Fibroblast of lung (primary cell): Measurements from ENCODE around the gene SLC9A8. TPM values are rescaled to one million over a fixed set of nuclear protein-coding genes. Genes with fewer than 3 reads are reported as not detected.

Source experiments
- DNase-seq, 2 donors: peaks; one replicate each; pipeline versions ENCODE4 v3.0.0 to v3.0.0-alpha.2; 2010; ENCODE audit warnings: low read depth in 2 of 2
- H2AFZ ChIP-seq: 2 replicates; pipeline ENCODE4 v1.5.1; 2012; ENCODE audit warnings: low read length, control low read depth, inconsistent platforms
- H3K27ac ChIP-seq: 2 replicates; pipeline ENCODE4 v1.5.1; 2011; ENCODE audit warnings: low read length, control low read depth; ENCODE audit not compliant: insufficient read depth
- H3K27me3 ChIP-seq: 2 replicates; pipeline ENCODE4 v1.5.1; 2011; ENCODE audit warnings: mild to moderate bottlenecking, low read length; ENCODE audit not compliant: control insufficient read depth, insufficient read depth
- H3K36me3 ChIP-seq: 2 replicates; pipeline ENCODE4 v1.5.1; 2011; ENCODE audit warnings: low read length; ENCODE audit not compliant: control insufficient read depth, insufficient read depth
- H3K4me1 ChIP-seq: 2 replicates; pipeline ENCODE4 v1.5.1; 2011; ENCODE audit warnings: low read length; ENCODE audit not compliant: control insufficient read depth, insufficient read depth; ENCODE audit errors: extremely low read depth
- H3K4me2 ChIP-seq: 2 replicates; pipeline ENCODE4 v1.5.1; 2011; ENCODE audit warnings: low read length, control low read depth; ENCODE audit not compliant: insufficient read depth; ENCODE audit errors: extremely low read depth
- H3K4me3 ChIP-seq, 4 experiments: fragments of 200-600 bp in 1 of 4; sonication (generic) in 1 of 4; replicated peaks in 1 of 4; 2 replicates each; pipeline ENCODE4 v1.5.1; 2011 to 2016; ENCODE audit warnings: low read length in 4 of 4, low read depth in 3 of 4, mild to moderate bottlenecking in 3 of 4, control low read depth in 2 of 4, inconsistent platforms in 1 of 4, mixed read lengths in 1 of 4; ENCODE audit not compliant: insufficient read depth in 1 of 4; ENCODE audit errors: control extremely low read depth in 1 of 4
- H3K79me2 ChIP-seq: 2 replicates; pipeline ENCODE4 v1.5.1; 2012; ENCODE audit warnings: mild to moderate bottlenecking, low read length, inconsistent platforms; ENCODE audit not compliant: control insufficient read depth, insufficient read depth
- H3K9ac ChIP-seq: 2 replicates; pipeline ENCODE4 v1.5.1; 2011; ENCODE audit warnings: mild to moderate bottlenecking, low read length, control low read depth; ENCODE audit not compliant: insufficient read depth
- H3K9me3 ChIP-seq: 2 replicates; pipeline ENCODE4 v1.5.1; 2012; ENCODE audit warnings: low read depth, low read length; ENCODE audit not compliant: control insufficient read depth, insufficient read depth
- H4K20me1 ChIP-seq: 2 replicates; pipeline ENCODE4 v1.5.1; 2011; ENCODE audit warnings: low read length; ENCODE audit not compliant: control insufficient read depth, insufficient read depth; ENCODE audit errors: extremely low read depth
- EZH2 ChIP-seq: IDR thresholded peaks from 2 replicates; pipeline ENCODE4 v1.5.1; 2012; ENCODE audit warnings: low read length, control low read depth, mild to moderate bottlenecking; ENCODE audit errors: missing control alignments
- polyA plus RNA-seq, 2 donors: library from polyadenylated mRNA; depleted of rRNA in 1 of 2; stranded (reverse) in 1 of 2; unstranded in 1 of 2; fragments of >200 nt; gene quantifications; 2 replicates each; pipeline ENCODE4 v1.2.1, GENCODE V29; 2011 to 2012; ENCODE audit warnings: missing spikeins in 1 of 2
- total RNA-seq: library from RNA; depleted of rRNA; stranded (reverse); fragments of >200 nt; gene quantifications from 2 replicates; pipeline ENCODE4 v1.2.1, GENCODE V29; 2014
- TF ChIP-seq, protein P1 (sequence below), 2 donors: IDR thresholded peaks in 1 of 2; conservative IDR thresholded peaks in 1 of 2; 1 replicate in 1 of 2; 2 replicates in 1 of 2; pipeline ENCODE4 v1.5.1; 2011 to 2012; ENCODE audit warnings: low read length in 2 of 2, control low read depth in 1 of 2, inconsistent platforms in 1 of 2, low read depth in 1 of 2, mild to moderate bottlenecking in 1 of 2

The SLC9A8 gene
- total and polyA plus RNA-seq, 2 donors (not counting 1 experiment from before 2014, with no cell fraction given), result 2.4 to 15.5 TPM

DNA sequence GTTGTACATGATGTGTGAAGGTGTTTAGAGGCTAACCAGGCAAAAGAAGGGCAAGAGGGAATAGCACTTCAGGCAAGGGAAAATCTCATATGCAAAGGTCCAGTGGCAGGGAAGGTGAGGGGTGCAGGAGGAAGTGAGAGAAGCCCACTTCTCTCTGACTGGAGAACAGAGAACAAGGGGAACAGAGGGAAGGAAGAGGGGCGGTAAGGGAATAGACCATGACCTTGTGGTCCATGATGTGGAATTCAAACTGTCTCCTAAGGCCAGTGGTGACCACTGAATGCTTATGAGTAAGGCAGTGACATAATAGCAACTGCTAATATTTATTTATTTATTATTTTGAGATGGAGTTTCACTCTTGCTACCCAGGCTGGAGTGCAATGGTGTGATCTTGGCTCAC, 20.6 kb upstream of the SLC9A8 start:
- Histone ChIP-seq H3K27me3 (no peaks in the 10 kb centered on the region), H3K4me2 (no peak overlapping the region), H3K4me1 (no peaks in the 10 kb centered on the region), H2AFZ (no peak overlapping the region), H3K27ac (no peak overlapping the region), H3K9ac (no peak overlapping the region), H3K4me3 (no peak overlapping the region), H3K9me3 (no peaks in the 10 kb centered on the region), H4K20me1 (no peaks in the 10 kb centered on the region), H3K36me3 (no peaks in the 10 kb centered on the region), H3K79me2 (no peaks in the 10 kb centered on the region)
- DNase-seq, result no peak
- TF ChIP-seq, protein P1, sequence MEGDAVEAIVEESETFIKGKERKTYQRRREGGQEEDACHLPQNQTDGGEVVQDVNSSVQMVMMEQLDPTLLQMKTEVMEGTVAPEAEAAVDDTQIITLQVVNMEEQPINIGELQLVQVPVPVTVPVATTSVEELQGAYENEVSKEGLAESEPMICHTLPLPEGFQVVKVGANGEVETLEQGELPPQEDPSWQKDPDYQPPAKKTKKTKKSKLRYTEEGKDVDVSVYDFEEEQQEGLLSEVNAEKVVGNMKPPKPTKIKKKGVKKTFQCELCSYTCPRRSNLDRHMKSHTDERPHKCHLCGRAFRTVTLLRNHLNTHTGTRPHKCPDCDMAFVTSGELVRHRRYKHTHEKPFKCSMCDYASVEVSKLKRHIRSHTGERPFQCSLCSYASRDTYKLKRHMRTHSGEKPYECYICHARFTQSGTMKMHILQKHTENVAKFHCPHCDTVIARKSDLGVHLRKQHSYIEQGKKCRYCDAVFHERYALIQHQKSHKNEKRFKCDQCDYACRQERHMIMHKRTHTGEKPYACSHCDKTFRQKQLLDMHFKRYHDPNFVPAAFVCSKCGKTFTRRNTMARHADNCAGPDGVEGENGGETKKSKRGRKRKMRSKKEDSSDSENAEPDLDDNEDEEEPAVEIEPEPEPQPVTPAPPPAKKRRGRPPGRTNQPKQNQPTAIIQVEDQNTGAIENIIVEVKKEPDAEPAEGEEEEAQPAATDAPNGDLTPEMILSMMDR (conservative IDR thresholded peaks at IDR 0.05 in 1 of 2, IDR thresholded peaks at IDR 0.05 in 1 of 2; ENCODE audit: low read depth in 1 of 2, low read length in 2 of 2), result no peak
- no peak for TF ChIP-seq EZH2

DNA sequence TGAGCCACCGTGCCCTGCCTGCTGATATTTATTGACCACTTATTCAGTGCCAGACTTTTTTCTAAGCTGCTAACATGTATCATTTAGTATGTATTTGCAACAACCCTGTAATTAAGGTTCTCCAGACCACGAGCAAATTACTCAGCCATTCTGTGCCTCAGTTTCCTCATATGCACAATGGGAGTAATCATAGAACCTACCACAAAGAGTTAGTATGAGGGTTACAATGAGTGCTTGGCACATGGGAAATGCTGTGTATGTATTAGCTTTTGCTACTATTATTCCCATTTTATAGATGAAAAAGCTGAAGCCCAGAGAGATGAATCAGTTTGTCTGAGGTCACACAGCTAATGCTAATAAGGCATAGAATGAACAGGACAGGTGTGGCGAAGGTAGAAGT, 20.0 kb upstream of the SLC9A8 start:
- H3K4me1 ChIP-seq, result no peaks in the 10 kb centered on the region
- TF ChIP-seq EZH2, result no peak
- TF ChIP-seq, protein P1 (conservative IDR thresholded peaks at IDR 0.05 in 1 of 2, IDR thresholded peaks at IDR 0.05 in 1 of 2; ENCODE audit: low read depth in 1 of 2, low read length in 2 of 2), result no peak
- no peak for DNase-seq
- H2AFZ ChIP-seq, result no peak overlapping the region
- no peak overlapping the region for H3K4me3 ChIP-seq
- no peaks in the 10 kb centered on the region for H3K9me3 ChIP-seq
- no peaks in the 10 kb centered on the region for H3K79me2 ChIP-seq
- H3K27me3 ChIP-seq, result peaks cover 3% of the 10 kb centered on the region
- no peaks in the 10 kb centered on the region for H4K20me1 ChIP-seq
- H3K27ac ChIP-seq, result no peak overlapping the region
- no peaks in the 10 kb centered on the region for H3K36me3 ChIP-seq
- H3K9ac ChIP-seq, result no peak overlapping the region
- no peak overlapping the region for H3K4me2 ChIP-seq

DNA sequence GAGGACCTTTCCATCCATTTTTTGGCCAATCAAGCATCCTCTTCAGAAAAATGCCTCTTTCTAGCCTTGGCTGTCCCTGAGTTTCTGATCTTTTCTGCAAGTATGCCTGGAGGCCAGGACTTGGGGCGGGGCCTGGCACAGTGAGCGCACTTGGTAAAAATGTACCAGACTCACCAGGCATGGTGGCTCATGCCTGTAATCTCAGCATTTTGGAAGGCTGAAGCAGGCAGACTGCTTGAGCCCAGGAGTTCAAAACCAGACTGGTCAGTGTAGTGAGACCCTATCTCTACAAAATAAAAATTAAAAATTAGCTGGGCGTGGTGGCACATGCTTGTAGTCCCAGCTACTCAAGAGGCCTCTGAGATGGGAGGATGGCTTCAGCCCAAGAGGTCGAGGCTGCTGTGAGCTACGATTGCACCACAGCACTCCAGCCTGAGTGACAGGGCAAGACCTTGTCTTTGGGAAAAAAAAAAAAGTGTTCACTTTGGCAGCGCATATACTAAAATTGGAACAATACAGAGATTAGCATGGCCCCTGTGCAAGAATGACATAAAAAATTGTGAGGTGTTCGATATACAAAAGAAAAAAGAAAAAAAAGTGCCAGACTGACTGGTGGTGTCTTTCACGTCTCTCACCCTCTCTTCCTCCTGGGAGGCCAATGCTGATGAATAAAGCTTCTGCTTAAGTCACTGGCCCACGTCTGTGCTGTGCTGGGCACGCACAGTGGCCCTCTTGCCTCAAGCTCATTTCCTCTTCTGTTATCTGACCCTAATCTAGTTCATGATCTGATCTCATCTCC, 18.1 kb upstream of the SLC9A8 start:
- Histone ChIP-seq H2AFZ (no peak overlapping the region), H3K9ac (no peak overlapping the region), H3K27me3 (peaks cover 3% of the 10 kb centered on the region), H4K20me1 (no peaks in the 10 kb centered on the region), H3K4me1 (no peaks in the 10 kb centered on the region), H3K36me3 (no peaks in the 10 kb centered on the region), H3K4me3 (no peak overlapping the region), H3K79me2 (no peaks in the 10 kb centered on the region), H3K4me2 (no peak overlapping the region), H3K9me3 (no peaks in the 10 kb centered on the region), H3K27ac (no peak overlapping the region)
- no peak for TF ChIP-seq EZH2
- TF ChIP-seq, protein P1 (conservative IDR thresholded peaks at IDR 0.05 in 1 of 2, IDR thresholded peaks at IDR 0.05 in 1 of 2; ENCODE audit: low read depth in 1 of 2, low read length in 2 of 2), result no peak
- DNase-seq, result no peak
